Right lobe of liver (tissue), 6 donors: ENCODE measurements around the gene AP2M1. TPM values are rescaled to one million over a fixed set of nuclear protein-coding genes. Genes with fewer than 3 reads are reported as not detected.
"Not testable (repeated sequence)": the region's sequence is repeated elsewhere in the genome, so short reads cannot be mapped to it uniquely, and the experiment has no call there.

Source experiments
- ATAC-seq, 4 donors: fragments of 200-7000 bp; cut with Tn5 transposase; one replicate each; pipeline ENCODE4 v1.9.1; 2020; ENCODE audit warnings: mild to moderate bottlenecking in 4 of 4, moderate library complexity in 4 of 4
- DNase-seq, 3 donors: peaks; one replicate each; pipeline ENCODE4 v3.0.0-alpha.2; 2020
- H3K27ac ChIP-seq, 3 donors: fragments of 200-600 bp; one replicate each; pipeline ENCODE4 v1.8.0; 2022
- H3K27me3 ChIP-seq, 2 donors: fragments of 200-600 bp; one replicate each; pipeline ENCODE4 v1.8.0; 2022
- H3K36me3 ChIP-seq, 4 donors: fragments of 200-600 bp; sonication (generic) in 1 of 4; one replicate each; pipeline versions ENCODE4 v1.5.1 to v1.8.0; 2017 to 2022; ENCODE audit warnings: control low read depth in 1 of 4
- H3K4me1 ChIP-seq, 4 donors: fragments of 200-600 bp; sonication (generic) in 1 of 4; one replicate each; pipeline versions ENCODE4 v1.5.1 to v1.8.0; 2017 to 2022; ENCODE audit warnings: control low read depth in 1 of 4
- H3K4me3 ChIP-seq, 3 donors: fragments of 200-600 bp; one replicate each; pipeline ENCODE4 v1.8.0; 2022
- H3K9me3 ChIP-seq, 4 donors: fragments of 200-600 bp; sonication (generic) in 1 of 4; one replicate each; pipeline versions ENCODE4 v1.5.1 to v1.8.0; 2017 to 2022; ENCODE audit warnings: control low read depth in 1 of 4
- CTCF ChIP-seq, 4 donors: fragments of 200-600 bp in 3 of 4; fragments of 450-650 bp in 1 of 4; IDR thresholded peaks; one replicate each; pipeline versions ENCODE4 v1.5.1 to v1.8.0; 2016 to 2022; ENCODE audit warnings: antibody characterized with exemption in 4 of 4, mild to moderate bottlenecking in 2 of 4
- POLR2A ChIP-seq: fragments of 450-650 bp; IDR thresholded peaks from one replicate; pipeline ENCODE4 v1.6.1; 2017; ENCODE audit warnings: antibody characterized with exemption, mild to moderate bottlenecking
- WGBS: methylation state at CpG from one replicate; pipeline ENCODE4 v1.1.6; 2018; ENCODE audit warnings: low coverage, low lambda C conversion rate; ENCODE audit not compliant: insufficient coverage; ENCODE audit errors: missing lambda C conversion rate; 5-methylcytosine and 5-hydroxymethylcytosine counted together
- intact Hi-C, 2 donors: fragments of 100-400 bp; cut with DNase I; formaldehyde crosslinking; loops; one replicate each; pipeline versions ENCODE4 v1.11.2 to v1.14.1; 2022
- total RNA-seq, 6 experiments: library from RNA; depleted of rRNA in 2 of 6; stranded (reverse); fragments of >200 nt in 2 of 6; fragmentation: NEBNext Ultra II Directional in 3 of 6; extraction: Animal tissue kit (Norgen Biotek cat#: 25700) in 3 of 6; gene quantifications; one replicate each; pipeline versions ENCODE4 v1.1.0 to v1.2.4, GENCODE V29; 2016 to 2023
- donor health status: DM: no; HTN: yes; CAD: no.
- donor health status: DM: no; HTN: no; CAD: no.
- donor health status: DM: no; HTN: no; CAD: no.
- donor health status: DM: no; HTN: yes; CAD: no.
- donor health status: DM: no; HTN: yes; CAD: no.

Gene AP2M1
- total RNA-seq, 6 experiments from 2014 or later, result 87.4 to 119 (median 105) TPM

GRCh38 chr3:184158404-184158803, 16.3 kb upstream of the AP2M1 start:
- Histone ChIP-seq H3K27me3 (no peaks in the 10 kb centered on the region), H3K4me1 (peaks cover 0 to 28% (median 11%) of the 10 kb centered on the region in 4 donors), H3K4me3 (no peak overlapping the region), H3K27ac (no peak overlapping the region), H3K36me3 (peaks cover 0 to 4% (median 0%) of the 10 kb centered on the region in 4 donors), H3K9me3 (no peaks in the 10 kb centered on the region)
- intact Hi-C loops, result no loop called here
- WGBS, result 53% methylated on average over 4 of the region's 4 CpGs
- TF ChIP-seq POLR2A (no peak), CTCF (IDR thresholded peaks at IDR 0.05) (no peak)
- no peak for ATAC-seq
- no peak for DNase-seq

- TF ChIP-seq CTCF (IDR thresholded peaks at IDR 0.05), result no peak
- TF ChIP-seq POLR2A, result no peak
- WGBS, result 67% methylated on average over 1 of the region's 2 CpGs
- Histone ChIP-seq H3K4me1 (peaks cover 0 to 24% (median 11%) of the 10 kb centered on the region in 4 donors), H3K27me3 (no peaks in the 10 kb centered on the region), H3K36me3 (peaks cover under 1 to 19% (median 5%) of the 10 kb centered on the region in 4 donors), H3K27ac (no peak overlapping the region), H3K4me3 (no peak overlapping the region), H3K9me3 (no peaks in the 10 kb centered on the region)
- peak in 3 of 4 donors; percentile 17 to 35 (median 34) for ATAC-seq
- no peak for DNase-seq
- intact Hi-C loops, result loop anchor here in 1 of 2 donors (10.0 kb wide), 1 partner anchor 144 kb away; no protein-coding TSS in a partner anchor
Measured at GRCh38 chr3:184160456-184160855, 14.2 kb upstream of the AP2M1 start.

- not testable (repeated sequence) for ATAC-seq, H3K4me3 ChIP-seq, H3K9me3 ChIP-seq, DNase-seq, H3K27ac ChIP-seq, H3K27me3 ChIP-seq
- H3K36me3 ChIP-seq, result peaks cover 7 to 39% (median 11%) of the 10 kb centered on the region in 4 donors
- 71% methylated on average over 7 of the region's 8 CpGs for WGBS
- H3K4me1 ChIP-seq, result peaks cover 0 to 16% (median 5%) of the 10 kb centered on the region in 4 donors
- intact Hi-C loops, result loop anchor here in 1 of 2 donors (10.0 kb wide), 1 partner anchor 142 kb away; no protein-coding TSS in a partner anchor
Measured at GRCh38 chr3:184162571-184163070, 12.0 kb upstream of the AP2M1 start.

- no peaks in the 10 kb centered on the region for H3K27me3 ChIP-seq
- DNase-seq (no peak), ATAC-seq (no peak)
- no peak for TF ChIP-seq CTCF (IDR thresholded peaks at IDR 0.05)
- TF ChIP-seq POLR2A, result no peak
- H3K4me3 ChIP-seq, result no peak overlapping the region
- WGBS, result 100% methylated on average over 5 of the region's 16 CpGs
- intact Hi-C loops, result loop anchor here in 1 of 2 donors (10.0 kb wide), 1 partner anchor 140 kb away; no protein-coding TSS in a partner anchor
- no peaks in the 10 kb centered on the region for H3K9me3 ChIP-seq
- no peak overlapping the region for H3K27ac ChIP-seq
- peaks cover 7 to 46% (median 15%) of the 10 kb centered on the region in 4 donors for H3K36me3 ChIP-seq
- H3K4me1 ChIP-seq, result peaks cover 0 to 4% (median 0%) of the 10 kb centered on the region in 4 donors
Measured at GRCh38 chr3:184164648-184165330, 9.9 kb upstream of the AP2M1 start.

GRCh38 chr3:184165543-184165942, 9.1 kb upstream of the AP2M1 start:
- H3K27me3 ChIP-seq, result no peaks in the 10 kb centered on the region
- no peak for ATAC-seq
- intact Hi-C loops, result loop anchor here in 1 of 2 donors (10.0 kb wide), 1 partner anchor 139 kb away; no protein-coding TSS in a partner anchor
- H3K9me3 ChIP-seq, result no peaks in the 10 kb centered on the region
- TF ChIP-seq POLR2A (no peak), CTCF (IDR thresholded peaks at IDR 0.05) (no peak)
- DNase-seq, result no peak
- H3K4me3 ChIP-seq, result no peak overlapping the region
- peaks cover 7 to 52% (median 16%) of the 10 kb centered on the region in 4 donors for H3K36me3 ChIP-seq
- no peaks in the 10 kb centered on the region for H3K4me1 ChIP-seq
- WGBS, result 100% methylated on average over 2 of the region's 3 CpGs
- no peak overlapping the region for H3K27ac ChIP-seq
